ENCODE data around the gene GNAS.

GNAS gene

GRCh38 chr20:58906111-58906510 lies 53.6 kb downstream of the GNAS start:
- H3K27me3 ChIP-seq (replicated peaks; ENCODE audit: control insufficient read depth, insufficient read depth, low read length, poor library complexity, severe bottlenecking): no peaks in the 10 kb centered on the region
- H3K4me3 ChIP-seq (ENCODE audit: insufficient read depth, low read depth, low read length, poor library complexity, severe bottlenecking): no peak overlapping the region
- no peak overlapping the region for H3K27ac ChIP-seq (ENCODE audit: insufficient read depth, low read length, poor library complexity, severe bottlenecking)
- peaks cover 86% of the 10 kb centered on the region for H3K36me3 ChIP-seq (ENCODE audit: control insufficient read depth, insufficient read depth, low read length)
- no peaks in the 10 kb centered on the region for H3K9me3 ChIP-seq (ENCODE audit: control insufficient read depth, low read length)
- H3K4me1 ChIP-seq (ENCODE audit: control insufficient read depth, insufficient read depth, low read length, poor library complexity, severe bottlenecking): peaks cover 17% of the 10 kb centered on the region
- DNase-seq: no peak

- H3K27ac ChIP-seq (ENCODE audit: insufficient read depth, low read length, poor library complexity, severe bottlenecking): peak overlapping the region; percentile 35
- H3K4me3 ChIP-seq (ENCODE audit: insufficient read depth, low read depth, low read length, poor library complexity, severe bottlenecking): no peak overlapping the region
- peaks cover 90% of the 10 kb centered on the region for H3K36me3 ChIP-seq (ENCODE audit: control insufficient read depth, insufficient read depth, low read length)
- DNase-seq: no peak
- peaks cover 17% of the 10 kb centered on the region for H3K4me1 ChIP-seq (ENCODE audit: control insufficient read depth, insufficient read depth, low read length, poor library complexity, severe bottlenecking)
- no peaks in the 10 kb centered on the region for H3K27me3 ChIP-seq (replicated peaks; ENCODE audit: control insufficient read depth, insufficient read depth, low read length, poor library complexity, severe bottlenecking)
- no peaks in the 10 kb centered on the region for H3K9me3 ChIP-seq (ENCODE audit: control insufficient read depth, low read length)
Observed at GRCh38 chr20:58906894-58907293, 54.4 kb downstream of the GNAS start.

- Histone ChIP-seq H3K9me3 (ENCODE audit: control insufficient read depth, low read length) (no peaks in the 10 kb centered on the region), H3K4me1 (ENCODE audit: control insufficient read depth, insufficient read depth, low read length, poor library complexity, severe bottlenecking) (peaks cover 17% of the 10 kb centered on the region), H3K4me3 (ENCODE audit: insufficient read depth, low read depth, low read length, poor library complexity, severe bottlenecking) (no peak overlapping the region), H3K27me3 (replicated peaks; ENCODE audit: control insufficient read depth, insufficient read depth, low read length, poor library complexity, severe bottlenecking) (no peaks in the 10 kb centered on the region), H3K36me3 (ENCODE audit: control insufficient read depth, insufficient read depth, low read length) (peaks cover 84% of the 10 kb centered on the region), H3K27ac (ENCODE audit: insufficient read depth, low read length, poor library complexity, severe bottlenecking) (peak overlapping the region; percentile 35)
- DNase-seq: peak; percentile 38 to 55 (median 40)
Observed at GRCh38 chr20:58907320-58908137, 55.0 kb downstream of the GNAS start.

- H3K9me3 ChIP-seq (ENCODE audit: control insufficient read depth, low read length): no peaks in the 10 kb centered on the region
- no peak for DNase-seq
- peaks cover 17% of the 10 kb centered on the region for H3K4me1 ChIP-seq (ENCODE audit: control insufficient read depth, insufficient read depth, low read length, poor library complexity, severe bottlenecking)
- H3K27ac ChIP-seq (ENCODE audit: insufficient read depth, low read length, poor library complexity, severe bottlenecking): peak overlapping the region; percentile 15
- H3K27me3 ChIP-seq (replicated peaks; ENCODE audit: control insufficient read depth, insufficient read depth, low read length, poor library complexity, severe bottlenecking): no peaks in the 10 kb centered on the region
- peaks cover 79% of the 10 kb centered on the region for H3K36me3 ChIP-seq (ENCODE audit: control insufficient read depth, insufficient read depth, low read length)
- no peak overlapping the region for H3K4me3 ChIP-seq (ENCODE audit: insufficient read depth, low read depth, low read length, poor library complexity, severe bottlenecking)
Observed at GRCh38 chr20:58908221-58908620, 55.7 kb downstream of the GNAS start.

DNA sequence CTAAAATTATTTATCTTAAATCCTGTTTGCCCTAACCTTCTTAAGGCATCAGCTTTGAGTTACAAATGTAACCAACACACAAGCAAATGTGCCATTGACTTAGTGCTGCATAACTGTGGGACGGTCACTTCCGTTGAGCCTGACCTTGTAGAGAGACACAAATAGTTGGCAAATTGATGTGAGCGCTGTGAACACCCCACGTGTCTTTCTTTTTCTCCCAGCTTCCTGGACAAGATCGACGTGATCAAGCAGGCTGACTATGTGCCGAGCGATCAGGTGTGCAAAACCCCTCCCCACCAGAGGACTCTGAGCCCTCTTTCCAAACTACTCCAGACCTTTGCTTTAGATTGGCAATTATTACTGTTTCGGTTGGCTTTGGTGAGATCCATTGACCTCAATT lies 56.4 kb downstream of the GNAS start:
- Histone ChIP-seq H3K9me3 (ENCODE audit: control insufficient read depth, low read length) (no peaks in the 10 kb centered on the region), H3K36me3 (ENCODE audit: control insufficient read depth, insufficient read depth, low read length) (peaks cover 72% of the 10 kb centered on the region), H3K27me3 (replicated peaks; ENCODE audit: control insufficient read depth, insufficient read depth, low read length, poor library complexity, severe bottlenecking) (no peaks in the 10 kb centered on the region), H3K4me1 (ENCODE audit: control insufficient read depth, insufficient read depth, low read length, poor library complexity, severe bottlenecking) (peaks cover 17% of the 10 kb centered on the region), H3K4me3 (ENCODE audit: insufficient read depth, low read depth, low read length, poor library complexity, severe bottlenecking) (no peak overlapping the region), H3K27ac (ENCODE audit: insufficient read depth, low read length, poor library complexity, severe bottlenecking) (no peak overlapping the region)
- DNase-seq: no peak

- Histone ChIP-seq H3K4me1 (ENCODE audit: control insufficient read depth, insufficient read depth, low read length, poor library complexity, severe bottlenecking) (peaks cover 17% of the 10 kb centered on the region), H3K27ac (ENCODE audit: insufficient read depth, low read length, poor library complexity, severe bottlenecking) (no peak overlapping the region), H3K36me3 (ENCODE audit: control insufficient read depth, insufficient read depth, low read length) (peaks cover 65% of the 10 kb centered on the region), H3K9me3 (ENCODE audit: control insufficient read depth, low read length) (no peaks in the 10 kb centered on the region), H3K27me3 (replicated peaks; ENCODE audit: control insufficient read depth, insufficient read depth, low read length, poor library complexity, severe bottlenecking) (no peaks in the 10 kb centered on the region), H3K4me3 (ENCODE audit: insufficient read depth, low read depth, low read length, poor library complexity, severe bottlenecking) (no peak overlapping the region)
- DNase-seq: no peak
Observed at GRCh38 chr20:58909585-58909984, 57.1 kb downstream of the GNAS start.

- H3K27ac ChIP-seq (ENCODE audit: insufficient read depth, low read length, poor library complexity, severe bottlenecking): no peak overlapping the region
- peaks cover 56% of the 10 kb centered on the region for H3K36me3 ChIP-seq (ENCODE audit: control insufficient read depth, insufficient read depth, low read length)
- no peak overlapping the region for H3K4me3 ChIP-seq (ENCODE audit: insufficient read depth, low read depth, low read length, poor library complexity, severe bottlenecking)
- peaks cover 17% of the 10 kb centered on the region for H3K4me1 ChIP-seq (ENCODE audit: control insufficient read depth, insufficient read depth, low read length, poor library complexity, severe bottlenecking)
- no peak for DNase-seq
- H3K9me3 ChIP-seq (ENCODE audit: control insufficient read depth, low read length): no peaks in the 10 kb centered on the region
- H3K27me3 ChIP-seq (replicated peaks; ENCODE audit: control insufficient read depth, insufficient read depth, low read length, poor library complexity, severe bottlenecking): no peaks in the 10 kb centered on the region
Observed at GRCh38 chr20:58910473-58910872, 58.0 kb downstream of the GNAS start.

DNA sequence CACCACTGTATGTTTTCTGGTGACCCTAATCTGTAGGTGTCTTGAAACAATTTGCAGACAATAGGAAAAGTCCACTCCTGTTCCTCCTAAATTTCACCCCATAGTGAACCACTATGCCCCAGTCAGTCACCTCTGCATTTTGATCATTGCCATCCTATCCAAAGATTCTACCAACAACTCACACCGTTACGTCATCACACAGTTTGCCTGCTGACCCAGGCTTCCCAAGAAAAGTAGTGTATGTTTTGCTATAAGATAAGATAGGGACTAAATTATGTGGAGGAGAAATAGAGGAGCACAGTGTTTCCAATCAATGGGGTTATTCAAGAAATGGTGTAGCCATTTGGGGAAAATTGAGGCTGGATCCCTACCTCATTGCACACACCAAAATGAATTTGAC lies 58.8 kb downstream of the GNAS start:
- no peaks in the 10 kb centered on the region for H3K27me3 ChIP-seq (replicated peaks; ENCODE audit: control insufficient read depth, insufficient read depth, low read length, poor library complexity, severe bottlenecking)
- no peak overlapping the region for H3K4me3 ChIP-seq (ENCODE audit: insufficient read depth, low read depth, low read length, poor library complexity, severe bottlenecking)
- H3K27ac ChIP-seq (ENCODE audit: insufficient read depth, low read length, poor library complexity, severe bottlenecking): no peak overlapping the region
- DNase-seq: no peak
- no peaks in the 10 kb centered on the region for H3K9me3 ChIP-seq (ENCODE audit: control insufficient read depth, low read length)
- peaks cover 48% of the 10 kb centered on the region for H3K36me3 ChIP-seq (ENCODE audit: control insufficient read depth, insufficient read depth, low read length)
- H3K4me1 ChIP-seq (ENCODE audit: control insufficient read depth, insufficient read depth, low read length, poor library complexity, severe bottlenecking): peaks cover 17% of the 10 kb centered on the region

DNA sequence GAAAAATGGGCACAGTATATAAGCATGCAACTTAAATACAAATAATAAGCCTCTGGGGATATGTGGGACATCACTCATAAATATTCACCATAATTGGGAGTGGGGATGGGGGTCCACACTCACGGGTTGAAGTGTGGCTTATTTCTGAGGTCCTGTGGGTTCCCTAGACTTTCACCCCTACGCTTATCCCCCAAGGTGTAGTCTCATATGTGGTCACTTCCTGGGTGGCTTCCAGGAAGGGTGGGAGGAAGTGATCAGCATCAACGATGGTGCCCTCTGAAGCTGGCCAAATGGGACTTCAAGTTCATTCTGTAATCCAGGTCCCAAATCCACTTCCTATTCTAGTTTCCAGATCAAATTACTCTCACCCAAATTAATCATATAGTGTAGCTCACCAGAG lies 59.5 kb downstream of the GNAS start:
- Histone ChIP-seq H3K4me1 (ENCODE audit: control insufficient read depth, insufficient read depth, low read length, poor library complexity, severe bottlenecking) (peaks cover 13% of the 10 kb centered on the region), H3K36me3 (ENCODE audit: control insufficient read depth, insufficient read depth, low read length) (peaks cover 42% of the 10 kb centered on the region), H3K27me3 (replicated peaks; ENCODE audit: control insufficient read depth, insufficient read depth, low read length, poor library complexity, severe bottlenecking) (no peaks in the 10 kb centered on the region), H3K27ac (ENCODE audit: insufficient read depth, low read length, poor library complexity, severe bottlenecking) (no peak overlapping the region), H3K4me3 (ENCODE audit: insufficient read depth, low read depth, low read length, poor library complexity, severe bottlenecking) (no peak overlapping the region), H3K9me3 (ENCODE audit: control insufficient read depth, low read length) (no peaks in the 10 kb centered on the region)
- no peak for DNase-seq

DNA sequence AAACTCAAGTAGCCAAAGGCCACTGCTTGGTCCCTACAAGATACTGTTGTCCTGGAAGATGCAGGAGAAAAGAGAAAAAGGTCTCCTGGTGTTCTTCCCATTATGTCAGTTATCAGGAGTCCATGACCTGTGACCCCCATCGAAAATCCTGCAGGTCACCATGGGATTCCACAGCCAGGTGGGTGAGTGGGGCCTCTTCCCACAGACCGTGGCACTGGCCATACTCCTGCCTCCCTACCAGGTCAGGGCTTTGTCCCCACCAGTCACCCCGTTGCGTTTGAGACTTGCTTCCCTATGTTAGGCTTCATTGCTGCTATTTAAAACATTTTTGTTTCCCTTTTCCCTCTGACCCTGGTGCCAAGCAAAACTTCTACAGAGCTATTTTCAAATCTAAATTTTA lies 60.6 kb downstream of the GNAS start:
- no peak overlapping the region for H3K4me3 ChIP-seq (ENCODE audit: insufficient read depth, low read depth, low read length, poor library complexity, severe bottlenecking)
- H3K27me3 ChIP-seq (replicated peaks; ENCODE audit: control insufficient read depth, insufficient read depth, low read length, poor library complexity, severe bottlenecking): no peaks in the 10 kb centered on the region
- H3K9me3 ChIP-seq (ENCODE audit: control insufficient read depth, low read length): no peaks in the 10 kb centered on the region
- H3K36me3 ChIP-seq (ENCODE audit: control insufficient read depth, insufficient read depth, low read length): peaks cover 35% of the 10 kb centered on the region
- no peak for DNase-seq
- H3K4me1 ChIP-seq (ENCODE audit: control insufficient read depth, insufficient read depth, low read length, poor library complexity, severe bottlenecking): peaks cover 2% of the 10 kb centered on the region
- no peak overlapping the region for H3K27ac ChIP-seq (ENCODE audit: insufficient read depth, low read length, poor library complexity, severe bottlenecking)
